Measurements from ENCODE around the gene OSM.
A peak's percentile ranks its signal among the peaks of the same experiment; 100 is the strongest.

Gene OSM

DNA sequence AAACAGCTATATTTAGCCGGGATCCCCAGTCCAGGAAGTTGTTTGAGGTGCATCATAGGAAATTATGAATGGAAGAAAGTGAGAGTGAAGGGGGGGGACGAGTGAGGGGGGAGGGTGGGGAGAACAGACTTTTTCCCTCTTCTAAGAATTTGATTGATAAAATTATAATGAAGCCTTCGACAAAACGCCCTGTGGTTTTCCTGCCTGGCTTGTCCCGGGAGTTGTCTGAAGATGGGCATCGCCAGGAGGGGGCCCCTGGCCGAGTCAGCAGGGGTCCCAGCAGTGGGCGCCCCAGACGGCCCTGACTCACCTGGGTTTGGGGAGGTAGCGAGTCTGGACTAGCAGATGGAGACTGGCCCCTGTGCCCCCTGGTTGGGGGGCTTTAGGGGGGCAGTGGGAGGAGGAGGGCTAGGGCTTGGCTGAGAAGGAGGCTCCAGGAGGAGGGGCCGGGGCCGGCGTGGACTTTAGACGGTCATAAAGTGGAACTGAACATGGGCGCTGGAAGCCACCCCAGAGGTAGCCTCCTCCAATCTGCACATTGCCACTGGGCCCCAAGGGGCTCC, 19.8 kb downstream of the OSM start:
- Histone ChIP-seq H3K4me3 (ENCODE audit: low read length) (peak overlapping the region; percentile 80), H3K36me3 (ENCODE audit: control insufficient read depth, insufficient read depth, low read length, severe bottlenecking) (no peaks in the 10 kb centered on the region), H3K9me3 (ENCODE audit: control insufficient read depth, low read length) (no peaks in the 10 kb centered on the region), H3K27me3 (replicated peaks; ENCODE audit: control insufficient read depth, insufficient read depth, low read length) (no peaks in the 10 kb centered on the region), H3K4me1 (ENCODE audit: control insufficient read depth, insufficient read depth, low read length) (peaks cover 11% of the 10 kb centered on the region), H3K9ac (ENCODE audit: low read length) (no peak overlapping the region)
- DNase-seq (ENCODE audit: low read depth), result no peak

- DNase-seq (ENCODE audit: low read depth), result peak; percentile 81
- Histone ChIP-seq H3K36me3 (ENCODE audit: control insufficient read depth, insufficient read depth, low read length, severe bottlenecking) (no peaks in the 10 kb centered on the region), H3K27me3 (replicated peaks; ENCODE audit: control insufficient read depth, insufficient read depth, low read length) (no peaks in the 10 kb centered on the region), H3K4me1 (ENCODE audit: control insufficient read depth, insufficient read depth, low read length) (peaks cover 11% of the 10 kb centered on the region), H3K4me3 (ENCODE audit: low read length) (peak within 1 kb of the TSS; percentile 80), H3K9ac (ENCODE audit: low read length) (peak within 1 kb of the TSS; percentile 57), H3K9me3 (ENCODE audit: control insufficient read depth, low read length) (no peaks in the 10 kb centered on the region)
Measured at GRCh38 chr22:30245985-30246813, 20.5 kb downstream of the OSM start, which contains the start of gene LIF. Gene LIF, minus strand, starts transcription at chr22:30246759. Its CDS starts 64 bp downstream, at chr22:30246695.

DNA sequence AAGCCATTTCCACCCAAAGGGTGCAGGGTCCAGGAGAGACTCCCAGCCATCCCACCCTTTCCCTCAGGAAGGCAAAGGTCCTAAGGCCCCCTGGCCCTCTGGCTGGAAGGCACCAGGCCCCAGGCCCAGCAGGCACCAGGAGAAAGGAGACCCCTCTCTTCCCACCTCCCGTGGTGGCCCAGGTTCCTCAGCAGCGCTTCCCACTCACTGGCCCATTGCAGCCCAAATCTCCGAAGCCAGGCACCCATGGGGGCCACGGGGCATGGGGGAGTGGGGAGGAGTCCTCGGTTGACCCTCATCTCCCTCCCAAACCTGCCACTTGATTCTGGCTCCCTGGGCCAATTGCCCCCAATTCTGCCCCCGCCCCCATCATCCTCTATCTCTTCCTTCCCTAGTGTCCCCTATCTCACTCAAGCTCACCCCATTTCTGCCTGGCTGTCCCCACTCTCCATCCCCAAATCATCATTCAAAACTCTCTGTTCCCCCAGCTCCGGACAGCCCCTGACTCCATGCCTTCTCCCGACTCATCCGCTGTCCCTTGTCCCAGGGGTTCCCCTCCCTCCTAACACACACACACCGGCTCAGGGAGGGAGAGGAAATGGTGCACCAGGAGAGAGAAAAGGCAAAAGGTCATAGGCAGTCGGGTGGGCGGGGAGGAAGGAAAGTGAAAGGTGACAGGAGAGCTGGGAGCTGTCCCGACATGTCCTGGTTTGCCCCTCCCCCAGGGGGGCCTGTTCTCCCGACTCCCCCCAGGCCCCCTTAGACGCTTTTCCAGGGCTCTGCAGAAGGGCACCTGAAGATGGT, 21.3 kb downstream of the OSM start:
- H3K4me1 ChIP-seq (ENCODE audit: control insufficient read depth, insufficient read depth, low read length), result peaks cover 11% of the 10 kb centered on the region
- peak overlapping the region; percentile 80 for H3K4me3 ChIP-seq (ENCODE audit: low read length)
- DNase-seq (ENCODE audit: low read depth), result no peak

DNA sequence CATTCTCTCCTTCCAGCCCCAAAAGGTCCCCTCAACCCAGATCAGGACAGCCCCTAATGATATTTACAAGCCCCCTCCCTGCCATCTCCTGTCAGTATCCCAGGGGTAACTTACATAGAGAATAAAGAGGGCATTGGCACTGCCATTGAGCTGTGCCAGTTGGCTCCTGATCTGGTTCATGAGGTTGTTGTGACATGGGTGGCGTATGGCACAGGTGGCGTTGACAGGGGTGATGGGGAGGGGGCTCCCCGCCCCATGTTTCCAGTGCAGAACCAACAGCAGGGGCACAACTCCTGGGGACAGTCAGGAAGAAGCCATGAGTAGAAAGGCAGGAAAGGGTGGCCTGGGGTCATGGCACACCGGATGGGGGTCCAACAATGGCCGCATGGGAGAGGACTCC, 22.0 kb downstream of the OSM start:
- no peaks in the 10 kb centered on the region for H3K9me3 ChIP-seq (ENCODE audit: control insufficient read depth, low read length)
- no peak for DNase-seq (ENCODE audit: low read depth)
- H3K4me1 ChIP-seq (ENCODE audit: control insufficient read depth, insufficient read depth, low read length), result peaks cover 11% of the 10 kb centered on the region
- H3K36me3 ChIP-seq (ENCODE audit: control insufficient read depth, insufficient read depth, low read length, severe bottlenecking), result no peaks in the 10 kb centered on the region
- no peak overlapping the region for H3K9ac ChIP-seq (ENCODE audit: low read length)
- H3K27me3 ChIP-seq (replicated peaks; ENCODE audit: control insufficient read depth, insufficient read depth, low read length), result no peaks in the 10 kb centered on the region
- no peak overlapping the region for H3K4me3 ChIP-seq (ENCODE audit: low read length)

More for the DNA sequence above, 21.3 kb downstream of the OSM start:
- peak overlapping the region; percentile 57 for H3K9ac ChIP-seq (ENCODE audit: low read length)
- no peaks in the 10 kb centered on the region for H3K36me3 ChIP-seq (ENCODE audit: control insufficient read depth, insufficient read depth, low read length, severe bottlenecking)
- H3K27me3 ChIP-seq (replicated peaks; ENCODE audit: control insufficient read depth, insufficient read depth, low read length), result no peaks in the 10 kb centered on the region
- H3K9me3 ChIP-seq (ENCODE audit: control insufficient read depth, low read length), result no peaks in the 10 kb centered on the region

DNA sequence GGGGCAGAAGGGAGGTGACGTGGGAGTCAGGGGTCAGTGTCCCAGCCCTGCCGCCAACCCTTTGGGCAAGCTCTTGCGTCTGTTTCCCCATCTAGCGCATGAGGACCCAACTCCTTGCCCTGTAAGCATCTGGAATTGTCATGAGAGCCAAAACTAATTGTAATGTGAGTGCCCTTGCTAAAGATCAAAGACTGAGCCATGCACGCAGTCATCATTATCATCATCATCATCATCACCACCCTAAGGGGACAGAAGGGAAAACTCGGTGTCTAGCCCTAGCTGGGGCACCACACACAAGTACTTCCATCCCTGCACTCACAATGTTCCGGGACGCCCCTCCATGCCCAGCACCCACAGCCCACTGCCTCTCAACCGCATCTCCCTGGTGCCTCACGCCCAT, 22.6 kb downstream of the OSM start:
- no peaks in the 10 kb centered on the region for H3K36me3 ChIP-seq (ENCODE audit: control insufficient read depth, insufficient read depth, low read length, severe bottlenecking)
- H3K4me1 ChIP-seq (ENCODE audit: control insufficient read depth, insufficient read depth, low read length), result peaks cover 11% of the 10 kb centered on the region

DNA sequence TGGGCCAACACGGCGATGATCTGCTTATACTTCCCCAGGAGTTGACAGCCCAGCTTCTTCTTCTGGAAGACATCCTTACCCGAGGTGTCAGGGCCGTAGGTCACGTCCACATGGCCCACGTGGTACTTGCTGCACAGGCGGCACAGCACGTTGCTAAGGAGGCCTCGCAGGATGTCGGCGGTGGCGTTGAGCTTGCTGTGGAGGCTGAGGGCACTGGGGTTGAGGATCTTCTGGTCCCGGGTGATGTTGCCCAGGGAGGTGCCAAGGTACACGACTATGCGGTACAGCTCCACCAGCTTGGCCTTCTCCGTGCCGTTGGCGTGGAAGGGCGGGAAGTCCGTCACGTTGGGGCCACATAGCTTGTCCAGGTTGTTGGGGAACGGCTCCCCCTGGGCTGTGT, 23.0 kb downstream of the OSM start:
- DNase-seq (ENCODE audit: low read depth), result no peak
- Histone ChIP-seq H3K9me3 (ENCODE audit: control insufficient read depth, low read length) (no peaks in the 10 kb centered on the region), H3K4me3 (ENCODE audit: low read length) (no peak overlapping the region), H3K4me1 (ENCODE audit: control insufficient read depth, insufficient read depth, low read length) (peaks cover 11% of the 10 kb centered on the region), H3K27me3 (replicated peaks; ENCODE audit: control insufficient read depth, insufficient read depth, low read length) (no peaks in the 10 kb centered on the region), H3K9ac (ENCODE audit: low read length) (no peak overlapping the region), H3K36me3 (ENCODE audit: control insufficient read depth, insufficient read depth, low read length, severe bottlenecking) (no peaks in the 10 kb centered on the region)

More for the DNA sequence above, 22.6 kb downstream of the OSM start:
- DNase-seq (ENCODE audit: low read depth), result no peak
- H3K27me3 ChIP-seq (replicated peaks; ENCODE audit: control insufficient read depth, insufficient read depth, low read length), result no peaks in the 10 kb centered on the region
- no peaks in the 10 kb centered on the region for H3K9me3 ChIP-seq (ENCODE audit: control insufficient read depth, low read length)
- H3K4me3 ChIP-seq (ENCODE audit: low read length), result no peak overlapping the region
- H3K9ac ChIP-seq (ENCODE audit: low read length), result no peak overlapping the region

DNA sequence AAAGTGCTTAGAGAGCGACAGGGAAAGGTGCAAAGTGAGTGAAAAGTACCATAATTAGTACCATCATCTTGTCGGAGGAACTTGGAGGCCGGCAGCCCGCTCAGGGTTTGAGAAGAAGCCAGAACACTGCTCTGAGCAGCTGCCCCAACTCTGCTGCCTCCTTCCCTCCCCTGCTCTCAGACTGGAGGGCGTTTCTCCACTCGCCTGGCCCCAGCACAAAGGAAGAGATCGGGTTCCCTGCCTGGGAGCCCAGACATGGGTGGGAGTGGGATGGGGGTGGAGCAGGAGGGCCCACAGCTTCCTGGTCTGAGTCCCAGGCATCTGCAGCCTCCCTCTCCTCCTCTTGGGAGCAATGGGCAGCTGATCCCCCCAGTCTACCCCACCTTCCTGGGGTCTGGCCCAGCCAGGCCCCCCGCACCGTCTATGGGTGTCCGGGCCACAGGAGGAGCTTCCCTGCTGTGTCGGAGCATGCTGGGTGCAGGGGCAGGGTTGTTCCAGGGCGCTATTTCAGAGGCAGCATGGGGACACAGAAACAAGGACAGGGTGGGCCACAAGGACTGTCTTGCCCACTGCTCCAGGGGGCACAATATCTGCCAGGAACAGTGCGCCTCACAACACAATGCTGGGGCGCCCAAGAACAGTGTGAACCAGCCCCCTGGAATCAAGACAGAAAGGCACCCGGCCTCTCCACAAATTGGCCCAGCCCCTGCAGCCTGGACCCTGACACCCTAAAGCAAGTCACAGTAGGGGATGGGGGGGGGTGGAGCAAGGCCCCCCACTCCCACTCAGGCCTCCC, 24.9 kb downstream of the OSM start:
- Histone ChIP-seq H3K27me3 (replicated peaks; ENCODE audit: control insufficient read depth, insufficient read depth, low read length) (no peaks in the 10 kb centered on the region), H3K4me1 (ENCODE audit: control insufficient read depth, insufficient read depth, low read length) (peaks cover 11% of the 10 kb centered on the region), H3K36me3 (ENCODE audit: control insufficient read depth, insufficient read depth, low read length, severe bottlenecking) (no peaks in the 10 kb centered on the region), H3K4me3 (ENCODE audit: low read length) (no peak overlapping the region), H3K9ac (ENCODE audit: low read length) (no peak overlapping the region), H3K9me3 (ENCODE audit: control insufficient read depth, low read length) (no peaks in the 10 kb centered on the region)
- DNase-seq (ENCODE audit: low read depth), result peak; percentile 44

DNA sequence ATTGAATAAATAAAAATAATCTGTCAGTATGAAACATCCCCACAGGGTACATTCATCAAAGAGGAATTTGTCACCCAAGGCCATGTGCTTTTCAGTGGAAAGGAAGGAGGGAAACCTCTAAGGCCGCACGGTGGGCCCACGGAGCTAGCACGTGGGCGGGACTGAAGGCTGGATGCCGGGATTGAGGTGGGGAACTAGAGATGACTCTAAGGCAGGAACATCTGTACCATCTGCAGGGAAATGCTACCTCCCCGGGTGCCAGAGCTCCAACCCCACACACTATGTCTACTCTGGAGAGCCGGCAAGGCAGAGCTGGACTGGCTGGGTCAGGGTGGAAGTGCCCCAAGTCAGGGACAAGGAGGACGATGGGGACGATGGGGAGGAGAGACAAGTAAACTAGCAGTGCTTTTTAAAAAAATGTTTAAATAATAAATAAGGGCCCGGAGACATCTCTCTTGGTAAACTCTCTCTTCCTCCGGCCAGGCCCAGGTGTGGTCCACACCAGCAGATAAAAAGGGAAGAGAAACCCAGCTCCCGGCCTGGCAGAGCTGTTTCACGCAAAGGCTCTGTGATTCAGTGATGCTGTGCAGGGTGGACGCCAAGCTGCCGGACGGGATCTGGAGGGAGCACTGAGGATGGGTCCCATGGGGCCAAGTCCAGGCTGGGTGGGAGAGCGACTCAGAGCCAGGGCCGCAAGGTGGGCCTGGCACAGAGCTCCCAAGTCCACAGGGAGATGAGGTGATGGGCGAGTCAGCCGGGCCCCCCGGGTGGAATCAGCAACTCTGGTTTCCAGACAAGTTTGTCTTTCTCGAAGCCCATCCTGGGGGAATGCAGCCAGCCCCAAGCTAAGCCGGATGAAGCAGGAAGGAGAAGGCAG, 25.9 kb downstream of the OSM start:
- no peak for DNase-seq (ENCODE audit: low read depth)
- Histone ChIP-seq H3K9me3 (ENCODE audit: control insufficient read depth, low read length) (peaks cover 2% of the 10 kb centered on the region), H3K27me3 (replicated peaks; ENCODE audit: control insufficient read depth, insufficient read depth, low read length) (no peaks in the 10 kb centered on the region), H3K36me3 (ENCODE audit: control insufficient read depth, insufficient read depth, low read length, severe bottlenecking) (no peaks in the 10 kb centered on the region), H3K4me1 (ENCODE audit: control insufficient read depth, insufficient read depth, low read length) (peaks cover 8% of the 10 kb centered on the region), H3K9ac (ENCODE audit: low read length) (no peak overlapping the region), H3K4me3 (ENCODE audit: low read length) (no peak overlapping the region)

DNA sequence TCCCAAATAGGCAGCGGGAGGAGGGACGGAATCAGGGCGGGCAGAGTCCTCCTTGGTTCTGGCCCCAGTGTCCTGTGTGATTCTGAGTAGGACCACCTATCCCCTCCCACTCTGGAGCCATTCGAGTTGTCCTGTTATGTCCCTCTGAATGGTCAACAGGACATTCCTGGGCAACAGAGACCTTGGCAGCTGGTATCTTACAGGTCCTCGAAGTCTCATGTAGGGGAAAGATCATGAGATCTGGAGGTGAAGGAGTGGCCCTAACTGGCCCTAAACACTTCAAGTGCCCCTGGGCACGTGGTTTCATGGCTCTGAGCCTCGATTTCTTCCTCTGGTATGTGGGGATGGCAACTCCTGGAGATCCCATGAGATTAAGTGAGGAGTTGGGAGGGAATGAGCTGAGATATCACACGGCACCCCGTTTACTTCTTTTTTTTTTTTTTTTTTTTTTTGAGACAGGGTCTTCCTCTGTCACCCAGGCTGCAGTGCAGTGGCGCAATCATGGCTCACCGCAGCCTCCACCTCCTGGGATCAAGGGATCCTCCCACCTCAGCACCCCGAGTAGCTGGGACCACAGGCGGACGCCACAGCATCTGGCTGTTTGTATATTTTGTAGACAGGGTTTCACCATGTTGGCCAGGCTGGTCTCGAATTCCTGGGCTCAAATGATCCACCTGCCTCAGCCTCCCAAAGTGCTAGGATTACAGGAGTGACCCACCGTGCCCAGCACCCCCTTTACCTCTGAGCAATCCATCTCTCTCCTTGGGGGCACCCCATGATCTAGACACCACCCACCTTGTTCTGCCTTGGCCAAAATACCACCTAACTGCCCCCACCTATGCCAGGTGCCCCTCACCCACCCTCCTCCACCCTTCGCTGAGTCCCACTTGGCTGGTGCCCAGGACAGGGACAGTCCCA, 26.9 kb downstream of the OSM start:
- Histone ChIP-seq H3K4me3 (ENCODE audit: low read length) (no peak overlapping the region), H3K27me3 (replicated peaks; ENCODE audit: control insufficient read depth, insufficient read depth, low read length) (no peaks in the 10 kb centered on the region), H3K36me3 (ENCODE audit: control insufficient read depth, insufficient read depth, low read length, severe bottlenecking) (no peaks in the 10 kb centered on the region), H3K9ac (ENCODE audit: low read length) (no peak overlapping the region), H3K9me3 (ENCODE audit: control insufficient read depth, low read length) (peaks cover 2% of the 10 kb centered on the region), H3K4me1 (ENCODE audit: control insufficient read depth, insufficient read depth, low read length) (no peaks in the 10 kb centered on the region)
- no peak for DNase-seq (ENCODE audit: low read depth)
